NCI-H526 treated with DMSO at 0.1 percent for 48 hours (cell line): ENCODE results near the gene SELENOS.

ENCODE experiments used
- DNase-seq: peaks from one replicate; lab custom pipeline; 2025; lab: John Stamatoyannopoulos, UW

SELENOS gene

GRCh38 chr15:101277038-101277822 is at the start of gene SELENOS:
Gene SELENOS (minus strand): TSS chr15:101277485. CDS start chr15:101277417, 68 bp downstream.
- DNase-seq, result peak; percentile 56

GRCh38 chr15:101326462-101327146 is 49.3 kb upstream of the SELENOS start:
- DNase-seq, result no peak

- no peak for DNase-seq
These were observed 48.7 kb upstream of the SELENOS start for GRCh38 chr15:101326026-101326315.

GRCh38 chr15:101325263-101326025 is 48.2 kb upstream of the SELENOS start:
- DNase-seq, result no peak

GRCh38 chr15:101324524-101325177 is 47.4 kb upstream of the SELENOS start:
- no peak for DNase-seq

GRCh38 chr15:101323793-101324523 is 46.7 kb upstream of the SELENOS start:
- DNase-seq, result no peak

GRCh38 chr15:101322854-101323477 is 45.7 kb upstream of the SELENOS start:
- DNase-seq, result no peak

GRCh38 chr15:101322016-101322695 is 44.9 kb upstream of the SELENOS start:
- no peak for DNase-seq

- no peak for DNase-seq
These were observed 43.3 kb upstream of the SELENOS start for GRCh38 chr15:101320501-101321052.

GRCh38 chr15:101318839-101319238 is 41.6 kb upstream of the SELENOS start:
- no peak for DNase-seq

- DNase-seq, result no peak
These were observed 41.0 kb upstream of the SELENOS start for GRCh38 chr15:101318147-101318819.

- no peak for DNase-seq
These were observed 40.1 kb upstream of the SELENOS start for GRCh38 chr15:101317336-101317872.

- no peak for DNase-seq
These were observed 39.2 kb upstream of the SELENOS start for GRCh38 chr15:101316529-101316928.

- no peak for DNase-seq
These were observed 38.5 kb upstream of the SELENOS start for GRCh38 chr15:101315736-101316135.

- DNase-seq, result no peak
These were observed 37.2 kb upstream of the SELENOS start for GRCh38 chr15:101314336-101315125.

- DNase-seq, result no peak
These were observed 35.9 kb upstream of the SELENOS start for GRCh38 chr15:101313041-101313761.

GRCh38 chr15:101310508-101310907 is 33.2 kb upstream of the SELENOS start:
- DNase-seq, result no peak

- no peak for DNase-seq
These were observed 32.8 kb upstream of the SELENOS start for GRCh38 chr15:101310161-101310480.
